22Rv1 (cell line): ENCODE measurements around the gene PPP2R3A.

Experiments used
- ZFX ChIP-seq: fragments of 450-650 bp; IDR thresholded peaks from 2 replicates; pipeline ENCODE4 v1.6.1; 2017; ENCODE audit warnings: antibody characterized with exemption, borderline replicate concordance
- TF ChIP-seq, protein P1 (sequence below): fragments of 450-650 bp; IDR thresholded peaks from 2 replicates; pipeline ENCODE4 v1.5.1; 2017; ENCODE audit warnings: mild to moderate bottlenecking

DNA sequence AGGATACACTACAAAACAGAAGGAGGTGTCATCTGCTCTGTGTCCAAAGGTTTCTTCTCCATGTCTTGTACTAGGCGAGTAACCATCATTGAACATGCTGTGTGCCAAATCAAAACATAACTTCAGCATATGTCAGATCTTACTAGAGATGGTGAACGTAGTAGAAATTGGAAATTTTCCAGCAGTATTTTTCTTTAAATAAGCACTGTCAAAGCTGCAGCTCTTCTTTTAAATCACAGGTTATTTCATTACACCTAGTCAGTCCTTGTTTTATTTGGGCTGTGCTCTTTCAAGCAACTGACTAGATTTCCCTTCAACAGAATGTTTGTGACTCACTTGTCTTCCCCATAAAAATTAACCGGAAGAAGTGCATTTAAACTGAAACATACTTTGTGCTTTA lies 184.1 kb downstream of the PPP2R3A start:
- TF ChIP-seq, protein P1, sequence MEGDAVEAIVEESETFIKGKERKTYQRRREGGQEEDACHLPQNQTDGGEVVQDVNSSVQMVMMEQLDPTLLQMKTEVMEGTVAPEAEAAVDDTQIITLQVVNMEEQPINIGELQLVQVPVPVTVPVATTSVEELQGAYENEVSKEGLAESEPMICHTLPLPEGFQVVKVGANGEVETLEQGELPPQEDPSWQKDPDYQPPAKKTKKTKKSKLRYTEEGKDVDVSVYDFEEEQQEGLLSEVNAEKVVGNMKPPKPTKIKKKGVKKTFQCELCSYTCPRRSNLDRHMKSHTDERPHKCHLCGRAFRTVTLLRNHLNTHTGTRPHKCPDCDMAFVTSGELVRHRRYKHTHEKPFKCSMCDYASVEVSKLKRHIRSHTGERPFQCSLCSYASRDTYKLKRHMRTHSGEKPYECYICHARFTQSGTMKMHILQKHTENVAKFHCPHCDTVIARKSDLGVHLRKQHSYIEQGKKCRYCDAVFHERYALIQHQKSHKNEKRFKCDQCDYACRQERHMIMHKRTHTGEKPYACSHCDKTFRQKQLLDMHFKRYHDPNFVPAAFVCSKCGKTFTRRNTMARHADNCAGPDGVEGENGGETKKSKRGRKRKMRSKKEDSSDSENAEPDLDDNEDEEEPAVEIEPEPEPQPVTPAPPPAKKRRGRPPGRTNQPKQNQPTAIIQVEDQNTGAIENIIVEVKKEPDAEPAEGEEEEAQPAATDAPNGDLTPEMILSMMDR, result no peak
- no peak for TF ChIP-seq ZFX
